ENCODE data around the gene CDH20. TPM values are rescaled to one million over a fixed set of nuclear protein-coding genes. Genes with fewer than 3 reads are reported as not detected.

The CDH20 gene
- total RNA-seq, 1 experiment from 2014 or later = not detected

DNA sequence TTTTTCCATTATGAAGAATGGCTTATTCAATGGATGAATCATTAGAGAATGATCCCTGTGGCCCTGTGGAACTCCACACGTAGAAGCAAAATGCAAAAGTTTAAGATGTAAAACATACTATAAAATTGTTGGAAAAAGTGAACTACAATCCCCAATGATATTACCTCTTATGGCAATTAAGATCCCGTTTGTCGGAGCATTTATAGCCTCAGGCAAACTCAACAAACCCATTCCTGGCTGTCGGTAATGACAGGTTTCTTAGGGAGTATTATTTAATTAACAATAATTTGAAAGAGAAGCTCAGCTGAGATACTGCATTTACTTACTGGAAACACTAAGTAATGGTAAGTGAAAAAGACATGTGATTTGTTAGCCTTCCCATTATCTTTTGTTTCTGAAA lies 138.3 kb downstream of the CDH20 start:
- intact Hi-C loops (cut with micrococcal nuclease; ENCODE audit: unreplicated experiment) = no loop called here
- no peak for DNase-seq
- H3K27me3 Mint-ChIP-seq (ENCODE audit: unreplicated experiment) = peaks cover 32% of the 10 kb centered on the region
- no peaks in the 10 kb centered on the region for H3K9me3 Mint-ChIP-seq (ENCODE audit: low read depth, unreplicated experiment)
- H3K27ac Mint-ChIP-seq (ENCODE audit: unreplicated experiment) = no peak overlapping the region
- TF ChIP-seq CTCF (IDR thresholded peaks at IDR 0.05; ENCODE audit: unreplicated experiment) = no peak
- no peak overlapping the region for H3K4me3 Mint-ChIP-seq (ENCODE audit: low read depth, unreplicated experiment)
- no peaks in the 10 kb centered on the region for H3K36me3 Mint-ChIP-seq (ENCODE audit: insufficient read depth, unreplicated experiment)
- CTCF ChIA-PET = no interaction called here
- BruUV-seq (replicated peaks) = no TSS peak
- no peaks in the 10 kb centered on the region for H3K4me1 Mint-ChIP-seq (ENCODE audit: low read depth, unreplicated experiment)

DNA sequence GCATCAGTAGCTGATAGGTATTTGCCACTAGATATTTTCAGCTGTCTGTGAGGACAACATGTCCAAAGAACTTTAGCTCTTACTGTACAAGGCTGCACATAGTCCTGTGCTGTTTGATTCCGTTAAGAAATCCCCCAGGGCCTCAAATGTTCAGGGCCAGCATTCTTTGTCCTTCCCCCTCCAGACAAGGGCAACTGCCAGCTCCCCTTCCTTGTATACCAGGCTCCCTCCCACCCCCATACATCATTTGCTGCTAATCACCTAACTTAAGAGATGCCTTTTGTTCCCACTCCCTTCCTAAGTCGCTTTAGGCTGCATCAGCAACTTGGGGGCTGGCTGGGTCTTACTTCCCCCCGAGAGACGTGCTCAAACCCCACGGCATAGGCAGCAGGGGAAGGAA lies 138.7 kb downstream of the CDH20 start:
- no peak overlapping the region for H3K27ac Mint-ChIP-seq (ENCODE audit: unreplicated experiment)
- H3K36me3 Mint-ChIP-seq (ENCODE audit: insufficient read depth, unreplicated experiment) = no peaks in the 10 kb centered on the region
- H3K27me3 Mint-ChIP-seq (ENCODE audit: unreplicated experiment) = peaks cover 32% of the 10 kb centered on the region
- H3K4me3 Mint-ChIP-seq (ENCODE audit: low read depth, unreplicated experiment) = no peak overlapping the region
- TF ChIP-seq CTCF (IDR thresholded peaks at IDR 0.05; ENCODE audit: unreplicated experiment) = no peak
- BruUV-seq (replicated peaks) = no TSS peak
- DNase-seq = no peak
- intact Hi-C loops (cut with micrococcal nuclease; ENCODE audit: unreplicated experiment) = no loop called here
- CTCF ChIA-PET = no interaction called here
- H3K4me1 Mint-ChIP-seq (ENCODE audit: low read depth, unreplicated experiment) = no peaks in the 10 kb centered on the region
- H3K9me3 Mint-ChIP-seq (ENCODE audit: low read depth, unreplicated experiment) = no peaks in the 10 kb centered on the region

DNA sequence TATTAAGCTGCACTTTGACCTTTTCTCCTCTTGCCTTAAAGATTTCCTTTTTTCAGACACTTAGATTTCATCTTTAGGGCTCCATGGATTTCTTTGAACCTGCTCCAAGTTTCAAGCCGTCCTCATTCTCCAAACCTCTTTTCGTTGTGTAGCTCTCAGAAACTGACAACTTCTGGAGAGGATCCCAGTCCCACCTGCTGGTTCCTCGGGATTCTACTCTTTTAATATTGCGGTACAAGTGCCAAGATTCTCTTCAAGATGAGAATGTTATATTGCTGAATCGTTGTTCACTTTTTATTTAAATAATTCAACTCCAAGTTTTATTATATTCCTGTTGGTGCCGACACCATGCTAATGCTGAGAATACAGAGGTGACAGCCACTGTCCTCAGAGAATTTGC lies 141.1 kb downstream of the CDH20 start:
- H3K4me1 Mint-ChIP-seq (ENCODE audit: low read depth, unreplicated experiment) = no peaks in the 10 kb centered on the region
- no peak overlapping the region for H3K4me3 Mint-ChIP-seq (ENCODE audit: low read depth, unreplicated experiment)
- H3K27ac Mint-ChIP-seq (ENCODE audit: unreplicated experiment) = no peak overlapping the region
- no peaks in the 10 kb centered on the region for H3K9me3 Mint-ChIP-seq (ENCODE audit: low read depth, unreplicated experiment)
- DNase-seq = no peak
- TF ChIP-seq CTCF (IDR thresholded peaks at IDR 0.05; ENCODE audit: unreplicated experiment) = no peak
- intact Hi-C loops (cut with micrococcal nuclease; ENCODE audit: unreplicated experiment) = no loop called here
- H3K27me3 Mint-ChIP-seq (ENCODE audit: unreplicated experiment) = peaks cover 32% of the 10 kb centered on the region
- no peaks in the 10 kb centered on the region for H3K36me3 Mint-ChIP-seq (ENCODE audit: insufficient read depth, unreplicated experiment)
- BruUV-seq (replicated peaks) = no TSS peak
- CTCF ChIA-PET = no interaction called here

- Mint-ChIP-seq H3K4me1 (ENCODE audit: low read depth, unreplicated experiment) (no peaks in the 10 kb centered on the region), H3K27ac (ENCODE audit: unreplicated experiment) (no peak overlapping the region), H3K4me3 (ENCODE audit: low read depth, unreplicated experiment) (no peak overlapping the region), H3K36me3 (ENCODE audit: insufficient read depth, unreplicated experiment) (no peaks in the 10 kb centered on the region), H3K9me3 (ENCODE audit: low read depth, unreplicated experiment) (no peaks in the 10 kb centered on the region), H3K27me3 (ENCODE audit: unreplicated experiment) (peaks cover 32% of the 10 kb centered on the region)
- no peak for DNase-seq
- no peak for TF ChIP-seq CTCF (IDR thresholded peaks at IDR 0.05; ENCODE audit: unreplicated experiment)
- intact Hi-C loops (cut with micrococcal nuclease; ENCODE audit: unreplicated experiment) = no loop called here
- no TSS peak for BruUV-seq (replicated peaks)
- CTCF ChIA-PET = no interaction called here
Measured at GRCh38 chr18:61474918-61475317, 141.7 kb downstream of the CDH20 start.

- CTCF ChIA-PET = no interaction called here
- TF ChIP-seq CTCF (IDR thresholded peaks at IDR 0.05; ENCODE audit: unreplicated experiment) = no peak
- intact Hi-C loops (cut with micrococcal nuclease; ENCODE audit: unreplicated experiment) = no loop called here
- Mint-ChIP-seq H3K4me3 (ENCODE audit: low read depth, unreplicated experiment) (no peak overlapping the region), H3K36me3 (ENCODE audit: insufficient read depth, unreplicated experiment) (no peaks in the 10 kb centered on the region), H3K27me3 (ENCODE audit: unreplicated experiment) (peaks cover 32% of the 10 kb centered on the region), H3K9me3 (ENCODE audit: low read depth, unreplicated experiment) (no peaks in the 10 kb centered on the region), H3K4me1 (ENCODE audit: low read depth, unreplicated experiment) (no peaks in the 10 kb centered on the region), H3K27ac (ENCODE audit: unreplicated experiment) (no peak overlapping the region)
- no peak for DNase-seq
- BruUV-seq (replicated peaks) = no TSS peak
Measured at GRCh38 chr18:61475931-61476330, 142.7 kb downstream of the CDH20 start.

Data from Calu3 (cell line).